Natural killer cell (primary cell): ENCODE data around the gene REXO5. TPM values are rescaled to one million over a fixed set of nuclear protein-coding genes. Genes with fewer than 3 reads are reported as not detected.
"Not testable (repeated sequence)": the region's sequence is repeated elsewhere in the genome, so short reads cannot be mapped to it uniquely, and the experiment has no call there.

Experiments used
- ATAC-seq, 3 donors: fragments of 150-1000 bp in 2 of 3; fragments of 200-7000 bp in 1 of 3; cut with Tn5 transposase; 1 replicate in 1 of 3; 2 replicates in 2 of 3; pipeline ENCODE4 v1.10.0; 2021; ENCODE audit warnings: mild to moderate bottlenecking in 2 of 3, moderate library complexity in 2 of 3
- DNase-seq, 2 donors: peaks; one replicate each; pipeline versions ENCODE4 v3.0.0 to v3.0.0-alpha.2; 2013 to 2021; ENCODE audit warnings: mixed read lengths in 1 of 2
- H3K27ac ChIP-seq: one replicate; pipeline ENCODE4 v1.5.1; 2013; ENCODE audit warnings: mild to moderate bottlenecking, low read length
- H3K27me3 ChIP-seq: one replicate; pipeline ENCODE4 v1.6.1; 2013; ENCODE audit warnings: low read length; ENCODE audit not compliant: control insufficient read depth, insufficient read depth
- H3K36me3 ChIP-seq: one replicate; pipeline ENCODE4 v1.6.1; 2013; ENCODE audit warnings: low read length; ENCODE audit not compliant: control insufficient read depth, insufficient read depth
- H3K4me1 ChIP-seq: one replicate; pipeline ENCODE4 v1.6.1; 2013; ENCODE audit warnings: low read length; ENCODE audit not compliant: control insufficient read depth, insufficient read depth
- H3K4me3 ChIP-seq: one replicate; pipeline ENCODE4 v1.5.1; 2013; ENCODE audit warnings: low read length
- H3K9me3 ChIP-seq: one replicate; pipeline ENCODE4 v1.6.1; 2013; ENCODE audit warnings: low read length; ENCODE audit not compliant: control insufficient read depth, insufficient read depth
- H3K27ac Mint-ChIP-seq, 2 donors: one replicate each; pipeline ENCODE4 v1.8.0; 2022; ENCODE audit warnings: mild to moderate bottlenecking in 2 of 2, mixed read lengths in 2 of 2, moderate library complexity in 1 of 2
- H3K27me3 Mint-ChIP-seq, 2 donors: one replicate each; pipeline ENCODE4 v1.8.0; 2022; ENCODE audit warnings: low read depth in 2 of 2, mixed read lengths in 2 of 2
- H3K36me3 Mint-ChIP-seq: one replicate; pipeline ENCODE4 v1.8.0; 2022; ENCODE audit warnings: mixed read lengths
- H3K4me1 Mint-ChIP-seq, 2 donors: one replicate each; pipeline ENCODE4 v1.8.0; 2022; ENCODE audit warnings: mixed read lengths in 2 of 2
- H3K4me3 Mint-ChIP-seq: one replicate; pipeline ENCODE4 v1.8.0; 2022; ENCODE audit warnings: mild to moderate bottlenecking, moderate library complexity, mixed read lengths
- H3K9me3 Mint-ChIP-seq, 2 donors: one replicate each; pipeline ENCODE4 v1.8.0; 2022; ENCODE audit warnings: mixed read lengths in 2 of 2
- WGBS: methylation state at CpG from one replicate; pipeline ENCODE4 v1.1.7; 2013; ENCODE audit warnings: missing lambda C conversion rate; ENCODE audit not compliant: insufficient coverage; 5-methylcytosine and 5-hydroxymethylcytosine counted together
- intact Hi-C: fragments of 100-400 bp; cut with micrococcal nuclease; formaldehyde crosslinking; loops from one replicate; pipeline ENCODE4 v1.14.2; 2022
- total RNA-seq, 4 donors: library from RNA; stranded (reverse); fragments of 120-200 nt in 1 of 4; gene quantifications; one replicate each; pipeline versions ENCODE4 v1.2.3 to v1.2.4, GENCODE V29; 2013 to 2022
- TF ChIP-seq, protein P1 (sequence below): fragments of 200-600 bp; IDR thresholded peaks from one replicate; pipeline ENCODE4 v1.8.0; 2022; ENCODE audit warnings: antibody characterized with exemption

The REXO5 gene
- total RNA-seq, 3 donors from 2014 or later (not counting 1 experiment from before 2014, with no cell fraction given), result 1.5 to 6.0 (median 1.7) TPM

DNA sequence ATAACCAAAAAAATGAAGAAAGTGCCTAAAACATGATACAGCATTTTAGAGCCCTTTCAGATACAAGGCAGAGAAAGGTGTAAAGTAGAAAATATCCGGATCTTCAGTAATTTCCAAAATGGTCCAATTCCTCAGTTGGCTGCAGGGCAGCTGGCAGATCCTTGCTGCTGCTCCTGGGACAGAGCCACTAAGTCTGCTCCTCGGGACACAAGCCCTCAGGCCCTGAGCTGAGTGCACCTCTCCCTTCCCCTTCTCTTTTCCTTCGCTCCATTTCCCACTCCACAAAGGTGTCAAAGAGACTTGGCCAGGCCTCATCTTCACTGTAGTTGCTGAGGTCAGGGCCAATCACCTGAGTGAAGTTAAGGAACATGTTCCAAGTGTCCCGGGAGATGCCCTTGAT is 53.4 kb downstream of the REXO5 start:
- peaks cover 10% of the 10 kb centered on the region for H3K36me3 Mint-ChIP-seq

DNA sequence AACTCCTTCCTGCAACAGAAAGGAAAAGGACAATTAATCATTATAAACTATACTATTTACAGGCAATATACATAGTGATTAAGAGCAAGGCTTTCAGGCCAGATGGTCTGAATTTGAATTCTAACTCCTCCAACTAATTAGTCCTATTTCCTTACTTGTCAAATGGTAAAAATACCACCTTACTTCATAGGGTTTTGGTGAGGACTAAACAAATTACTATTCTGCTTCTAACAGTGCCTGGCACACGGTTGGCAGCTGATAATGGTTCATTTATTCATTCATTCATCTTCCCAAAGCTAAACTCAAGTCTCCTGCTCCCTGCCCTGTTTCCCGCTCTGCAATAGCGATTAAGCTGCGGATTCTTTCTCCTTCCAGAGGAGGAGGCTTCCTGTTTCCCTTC is 54.0 kb downstream of the REXO5 start:
- TF ChIP-seq, protein P1, sequence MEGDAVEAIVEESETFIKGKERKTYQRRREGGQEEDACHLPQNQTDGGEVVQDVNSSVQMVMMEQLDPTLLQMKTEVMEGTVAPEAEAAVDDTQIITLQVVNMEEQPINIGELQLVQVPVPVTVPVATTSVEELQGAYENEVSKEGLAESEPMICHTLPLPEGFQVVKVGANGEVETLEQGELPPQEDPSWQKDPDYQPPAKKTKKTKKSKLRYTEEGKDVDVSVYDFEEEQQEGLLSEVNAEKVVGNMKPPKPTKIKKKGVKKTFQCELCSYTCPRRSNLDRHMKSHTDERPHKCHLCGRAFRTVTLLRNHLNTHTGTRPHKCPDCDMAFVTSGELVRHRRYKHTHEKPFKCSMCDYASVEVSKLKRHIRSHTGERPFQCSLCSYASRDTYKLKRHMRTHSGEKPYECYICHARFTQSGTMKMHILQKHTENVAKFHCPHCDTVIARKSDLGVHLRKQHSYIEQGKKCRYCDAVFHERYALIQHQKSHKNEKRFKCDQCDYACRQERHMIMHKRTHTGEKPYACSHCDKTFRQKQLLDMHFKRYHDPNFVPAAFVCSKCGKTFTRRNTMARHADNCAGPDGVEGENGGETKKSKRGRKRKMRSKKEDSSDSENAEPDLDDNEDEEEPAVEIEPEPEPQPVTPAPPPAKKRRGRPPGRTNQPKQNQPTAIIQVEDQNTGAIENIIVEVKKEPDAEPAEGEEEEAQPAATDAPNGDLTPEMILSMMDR, result no peak
- no peak for ATAC-seq
- no peaks in the 10 kb centered on the region for H3K27me3 ChIP-seq
- Mint-ChIP-seq H3K4me1 (peaks cover 14 to 20% of the 10 kb centered on the region in 2 donors), H3K9me3 (no peaks in the 10 kb centered on the region), H3K36me3 (peaks cover 10% of the 10 kb centered on the region), H3K27ac (no peak overlapping the region), H3K4me3 (no peak overlapping the region), H3K27me3 (no peaks in the 10 kb centered on the region)
- no peaks in the 10 kb centered on the region for H3K9me3 ChIP-seq
- DNase-seq, result no peak
- no peak overlapping the region for H3K4me3 ChIP-seq
- H3K36me3 ChIP-seq, result peaks cover 20% of the 10 kb centered on the region
- WGBS, result 93% methylated on average over 1 of the region's 4 CpGs
- intact Hi-C loops, result no loop called here
- H3K4me1 ChIP-seq, result no peaks in the 10 kb centered on the region
- no peak overlapping the region for H3K27ac ChIP-seq

More for the DNA sequence above, 53.4 kb downstream of the REXO5 start:
- no peaks in the 10 kb centered on the region for H3K27me3 ChIP-seq
- Mint-ChIP-seq H3K27ac (peak overlapping the region; percentile 45 to 57), H3K4me1 (peaks cover 13 to 22% of the 10 kb centered on the region in 2 donors), H3K9me3 (no peaks in the 10 kb centered on the region), H3K4me3 (no peak overlapping the region), H3K27me3 (no peaks in the 10 kb centered on the region)
- no peak for ATAC-seq
- 96% methylated on average over 4 of the region's 4 CpGs for WGBS
- DNase-seq, result no peak
- no peak overlapping the region for H3K4me3 ChIP-seq
- no peaks in the 10 kb centered on the region for H3K9me3 ChIP-seq
- TF ChIP-seq, protein P1, result no peak
- H3K4me1 ChIP-seq, result no peaks in the 10 kb centered on the region
- H3K27ac ChIP-seq, result no peak overlapping the region
- H3K36me3 ChIP-seq, result peaks cover 23% of the 10 kb centered on the region
- intact Hi-C loops, result no loop called here

DNA sequence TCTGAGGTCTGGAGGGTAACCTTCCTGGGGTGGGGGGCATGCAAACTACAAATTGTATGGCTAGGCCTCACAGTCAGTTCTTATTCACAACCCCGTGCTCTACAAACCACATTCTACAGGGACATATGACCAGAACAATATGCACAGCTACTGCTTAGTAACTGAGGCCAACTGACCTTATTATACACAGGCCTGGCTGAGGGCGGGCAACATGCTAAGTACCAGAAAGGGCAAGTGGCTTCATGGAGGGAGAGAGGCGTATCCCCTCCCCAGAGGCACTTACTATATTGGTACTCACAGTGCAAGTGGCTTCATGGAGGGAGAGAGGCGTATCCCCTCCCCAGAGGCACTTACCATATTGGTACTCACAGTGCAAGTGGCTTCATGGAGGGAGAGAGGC is 54.7 kb downstream of the REXO5 start:
- peaks cover 20% of the 10 kb centered on the region for H3K36me3 ChIP-seq
- H3K27me3 ChIP-seq, H3K27me3 Mint-ChIP-seq, H3K27ac ChIP-seq, H3K4me1 ChIP-seq, H3K27ac Mint-ChIP-seq, H3K4me3 ChIP-seq, intact Hi-C loops, H3K9me3 Mint-ChIP-seq, ATAC-seq, H3K9me3 ChIP-seq, DNase-seq, H3K4me3 Mint-ChIP-seq: not testable (repeated sequence)
- Mint-ChIP-seq H3K36me3 (peaks cover 10% of the 10 kb centered on the region), H3K4me1 (peaks cover 14 to 19% of the 10 kb centered on the region in 2 donors)
- 92% methylated on average over 2 of the region's 4 CpGs for WGBS

DNA sequence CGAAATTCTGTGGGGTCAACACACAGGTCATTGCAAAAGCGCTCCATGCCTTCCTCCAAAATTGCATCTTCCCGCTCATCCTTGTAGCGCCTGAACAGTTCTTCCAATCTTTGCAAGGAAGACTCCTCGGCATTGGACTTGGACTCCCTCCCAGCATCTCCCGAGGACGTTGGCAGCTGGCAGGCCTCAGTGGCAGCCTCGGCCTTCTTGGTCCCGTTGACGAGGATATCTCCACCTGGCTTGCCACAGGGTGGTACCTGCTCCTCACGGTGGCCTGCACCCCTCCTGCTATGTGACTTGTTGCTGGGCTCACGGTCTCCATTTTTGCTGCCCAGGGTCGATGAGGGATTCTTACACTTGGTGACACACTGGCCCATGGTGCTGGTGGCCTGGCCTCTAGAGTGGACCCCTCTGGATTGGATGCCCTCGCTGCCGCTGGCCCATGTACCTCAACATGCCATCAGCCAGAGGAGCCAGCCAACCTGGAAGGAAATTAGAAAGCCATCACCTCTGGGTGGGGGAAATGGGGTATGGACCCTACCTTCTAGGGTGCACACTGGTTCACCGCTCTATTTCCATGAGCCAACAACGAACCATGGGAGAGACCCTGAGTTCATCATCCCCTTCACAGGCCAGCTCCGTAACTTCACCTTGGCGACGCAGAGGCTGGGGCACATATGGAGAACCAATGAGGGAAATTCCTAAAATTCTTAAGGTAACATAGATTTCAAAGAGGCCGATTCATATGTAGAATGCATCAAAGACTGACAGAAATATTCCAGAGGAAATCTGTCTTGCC is 56.0 kb downstream of the REXO5 start:
- ATAC-seq, result no peak

DNA sequence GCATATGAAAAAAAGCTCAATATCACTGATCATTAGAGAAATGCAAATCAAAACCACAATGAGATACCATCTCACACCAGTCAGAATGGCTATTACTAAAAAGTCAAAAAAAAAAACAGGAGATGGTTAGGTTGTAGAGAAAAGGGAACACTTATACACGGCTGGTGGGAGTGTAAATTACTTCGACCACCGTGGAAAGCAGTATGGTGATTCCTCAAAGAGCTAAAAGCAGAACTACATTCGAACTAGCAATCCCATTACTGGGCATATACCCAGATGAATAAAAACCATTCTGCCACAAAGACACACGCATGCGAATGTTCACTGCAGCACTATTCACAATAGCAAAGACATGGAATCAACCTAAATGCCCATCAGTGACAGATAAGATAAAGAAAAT is 58.0 kb downstream of the REXO5 start:
- H3K9me3 ChIP-seq, H3K4me3 ChIP-seq, DNase-seq, H3K27ac Mint-ChIP-seq, H3K4me3 Mint-ChIP-seq, H3K27me3 ChIP-seq, intact Hi-C loops, H3K4me1 ChIP-seq, H3K27me3 Mint-ChIP-seq, H3K9me3 Mint-ChIP-seq, ATAC-seq, H3K27ac ChIP-seq: not testable (repeated sequence)
- H3K36me3 ChIP-seq, result peaks cover 20% of the 10 kb centered on the region
- H3K36me3 Mint-ChIP-seq, result peaks cover 10% of the 10 kb centered on the region
- 66% methylated on average over 6 of the region's 6 CpGs for WGBS
- H3K4me1 Mint-ChIP-seq, result peaks cover 20 to 47% of the 10 kb centered on the region in 2 donors

More for the DNA sequence above, 56.0 kb downstream of the REXO5 start:
- Mint-ChIP-seq H3K27me3 (no peaks in the 10 kb centered on the region), H3K4me3 (no peak overlapping the region), H3K4me1 (peaks cover 20 to 32% of the 10 kb centered on the region in 2 donors), H3K9me3 (no peaks in the 10 kb centered on the region), H3K27ac (no peak overlapping the region), H3K36me3 (peaks cover 10% of the 10 kb centered on the region)
- Histone ChIP-seq H3K4me1 (no peaks in the 10 kb centered on the region), H3K36me3 (peaks cover 20% of the 10 kb centered on the region), H3K9me3 (no peaks in the 10 kb centered on the region), H3K4me3 (no peak overlapping the region), H3K27ac (no peak overlapping the region), H3K27me3 (no peaks in the 10 kb centered on the region)
- no peak for DNase-seq
- TF ChIP-seq, protein P1, result no peak
- WGBS, result 98% methylated on average over 21 of the region's 21 CpGs
- intact Hi-C loops, result no loop called here
